ES-I3 (cell line): Measurements from ENCODE around the gene SMYD3.

Experiments
- H3K36me3 ChIP-seq: 2 replicates; pipeline ENCODE4 v1.6.1; 2013; ENCODE audit warnings: mild to moderate bottlenecking, low read length, control low read depth, moderate library complexity; ENCODE audit not compliant: insufficient read depth
- H3K4me1 ChIP-seq: 2 replicates; pipeline ENCODE4 v1.6.1; 2013; ENCODE audit warnings: mild to moderate bottlenecking, control low read depth, low read length; ENCODE audit not compliant: insufficient read depth
- H3K9ac ChIP-seq: 2 replicates; pipeline ENCODE4 v1.6.1; 2013; ENCODE audit warnings: low read depth, mild to moderate bottlenecking, low read length, moderate library complexity
- H3K9me3 ChIP-seq: 2 replicates; pipeline ENCODE4 v1.6.1; 2013; ENCODE audit warnings: mild to moderate bottlenecking, low read length, moderate library complexity; ENCODE audit not compliant: control insufficient read depth, insufficient read depth

Gene SMYD3

DNA sequence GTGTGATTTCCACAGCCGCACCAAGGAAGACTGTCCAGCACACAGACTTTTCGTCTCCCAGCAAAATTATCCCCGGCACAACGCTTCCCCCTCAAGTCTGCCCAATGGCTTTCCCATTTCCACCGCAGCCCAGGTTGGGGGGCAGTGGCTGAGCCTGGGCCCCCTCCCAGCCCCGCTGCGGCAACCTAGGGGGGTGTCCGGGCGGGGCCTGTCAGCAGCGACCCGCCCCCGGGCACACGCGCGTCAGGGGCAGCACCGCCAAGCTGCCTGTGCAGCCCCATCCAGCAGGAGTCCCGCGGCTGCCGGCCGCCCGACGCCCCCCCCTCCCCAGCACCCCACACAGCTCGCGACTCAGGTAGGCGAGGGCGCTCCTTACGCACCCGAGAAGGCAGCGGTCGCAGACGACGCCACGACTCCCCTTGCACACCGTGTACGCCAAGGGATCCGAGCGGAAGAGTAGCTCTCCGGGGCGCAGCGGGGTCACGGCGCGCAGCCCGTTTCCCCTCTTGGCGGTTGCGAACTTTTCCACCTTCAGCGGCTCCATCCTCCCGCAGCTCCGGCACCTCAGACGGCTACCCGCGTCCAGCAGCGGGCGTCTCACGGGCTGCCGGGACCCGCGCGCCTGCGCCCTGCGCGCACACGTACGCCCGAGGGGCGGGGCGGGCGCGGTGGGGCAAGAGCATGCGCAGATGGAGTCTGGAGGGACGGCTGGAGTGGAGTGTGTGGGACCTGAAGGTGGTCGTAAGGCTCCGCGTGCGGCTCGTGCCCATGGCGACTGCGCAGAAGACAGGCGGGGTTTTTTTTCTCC lies at the start of gene SMYD3:
TSS of gene SMYD3 (minus strand) at position 606 of the 808 bp plus-strand sequence.
- Histone ChIP-seq H3K9ac (peak within 1 kb of the TSS; percentile 80; the same call in 1 of the 2 replicates), H3K4me1 (no peaks in the 10 kb centered on the region; the same call in 1 of the 2 replicates), H3K9me3 (no peaks in the 10 kb centered on the region), H3K36me3 (no peaks in the 10 kb centered on the region)

DNA sequence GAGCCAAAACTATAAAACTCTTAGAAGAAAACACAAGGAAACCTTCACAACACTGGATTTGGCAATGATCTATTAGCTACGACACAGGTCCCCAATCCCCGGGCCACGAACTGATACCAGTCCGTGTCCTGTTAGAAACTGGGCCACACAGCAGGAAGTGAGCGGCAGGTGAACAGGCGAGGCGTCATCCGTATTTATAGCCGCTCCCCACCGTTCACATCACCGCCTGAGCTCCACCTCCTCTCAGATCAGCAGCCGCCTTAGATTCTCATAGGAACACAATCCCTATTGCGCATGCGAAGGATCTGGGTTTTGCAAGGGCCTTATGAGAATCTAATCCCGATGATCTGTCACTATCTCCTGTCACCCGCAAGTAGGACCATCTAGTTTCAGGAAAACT lies 47.1 kb upstream of the SMYD3 start:
- Histone ChIP-seq H3K4me1 (no peaks in the 10 kb centered on the region), H3K36me3 (peaks cover 12% of the 10 kb centered on the region; the same call in 1 of the 2 replicates), H3K9me3 (no peaks in the 10 kb centered on the region), H3K9ac (no peak overlapping the region)

DNA sequence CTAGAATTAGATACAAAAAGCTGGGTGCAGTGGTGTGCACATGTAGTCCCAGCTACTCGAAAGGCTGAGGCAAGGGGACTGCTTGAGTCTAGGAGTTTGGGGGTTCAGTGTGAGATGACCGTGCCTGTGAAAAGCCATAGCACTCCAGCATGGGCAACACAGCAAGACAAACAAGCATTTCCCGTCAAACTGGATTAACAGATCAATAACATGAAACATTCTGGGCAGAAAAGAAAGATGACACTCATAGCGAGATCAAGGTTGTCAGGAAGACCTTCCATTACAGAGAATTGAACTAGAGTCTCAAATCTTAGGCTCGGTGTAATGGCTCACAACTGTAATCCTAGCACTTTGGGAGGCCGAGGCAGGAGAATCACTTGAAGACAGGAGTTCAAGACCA lies 45.0 kb upstream of the SMYD3 start:
- Histone ChIP-seq H3K9ac (no peak overlapping the region), H3K36me3 (peaks cover 16% of the 10 kb centered on the region; the same call in 1 of the 2 replicates), H3K4me1 (no peaks in the 10 kb centered on the region), H3K9me3 (no peaks in the 10 kb centered on the region)

DNA sequence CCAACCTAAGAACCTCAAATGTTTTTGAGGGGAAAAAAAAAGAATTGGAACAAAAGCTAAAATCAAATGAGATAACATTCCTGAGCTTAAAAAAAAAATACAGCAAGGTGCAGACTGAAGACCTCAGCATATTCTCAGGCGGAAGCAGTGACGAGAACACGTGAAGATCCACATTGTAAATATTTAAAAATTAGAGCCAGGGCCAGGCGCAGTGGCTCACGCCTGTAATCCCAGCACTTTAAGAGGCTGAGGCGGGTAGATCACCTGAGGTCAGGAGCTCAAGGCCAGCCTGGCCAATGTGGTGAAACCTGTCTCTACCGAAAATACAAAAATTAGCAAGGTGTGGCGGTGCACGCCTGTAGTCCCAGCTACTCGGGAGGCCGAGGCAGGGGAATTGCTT lies 43.3 kb upstream of the SMYD3 start:
- Histone ChIP-seq H3K9ac (no peak overlapping the region), H3K4me1 (no peaks in the 10 kb centered on the region), H3K9me3 (no peaks in the 10 kb centered on the region), H3K36me3 (peaks cover 12% of the 10 kb centered on the region)

DNA sequence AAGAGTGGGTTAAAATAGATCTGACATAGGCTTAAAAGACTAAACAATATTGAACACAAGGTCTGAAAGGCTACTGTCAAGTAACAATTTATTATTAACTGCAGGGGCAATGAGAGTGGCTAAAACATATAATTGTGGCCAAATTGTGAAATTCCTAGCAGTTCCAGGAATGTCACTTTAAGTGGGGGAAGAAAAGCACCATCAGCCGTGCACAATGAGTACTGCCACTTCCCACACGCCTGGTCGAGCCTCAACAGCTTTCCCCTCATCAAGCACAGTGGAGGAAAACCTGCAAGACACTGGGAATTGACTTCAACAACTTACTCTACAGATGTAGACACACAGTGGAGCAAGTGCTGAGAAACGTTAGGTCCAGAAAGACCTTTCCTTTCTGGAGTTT lies 42.6 kb upstream of the SMYD3 start:
- H3K9ac ChIP-seq = no peak overlapping the region
- H3K4me1 ChIP-seq = no peaks in the 10 kb centered on the region
- no peaks in the 10 kb centered on the region for H3K9me3 ChIP-seq
- peaks cover 16% of the 10 kb centered on the region for H3K36me3 ChIP-seq

DNA sequence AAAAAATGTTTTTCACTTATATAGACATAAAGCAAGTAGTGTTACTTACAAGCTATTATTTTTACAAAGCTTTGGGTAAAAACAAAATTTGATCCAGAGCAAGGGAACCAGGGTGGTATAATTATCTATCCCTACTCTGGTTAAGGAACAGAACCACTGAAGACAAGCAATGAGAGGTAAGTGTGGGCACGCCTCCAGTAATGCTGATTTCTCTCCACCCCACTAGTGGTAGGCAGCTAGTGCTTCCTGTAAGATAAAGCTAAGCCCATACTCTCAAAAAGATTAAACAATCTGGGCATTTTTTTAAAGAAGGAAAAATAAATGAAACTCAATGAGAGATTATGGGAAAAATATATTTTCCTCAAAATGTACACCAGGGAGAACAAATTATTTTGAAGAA lies 36.9 kb upstream of the SMYD3 start:
- Histone ChIP-seq H3K36me3 (peaks cover 15% of the 10 kb centered on the region), H3K9me3 (no peaks in the 10 kb centered on the region), H3K9ac (no peak overlapping the region), H3K4me1 (no peaks in the 10 kb centered on the region)

DNA sequence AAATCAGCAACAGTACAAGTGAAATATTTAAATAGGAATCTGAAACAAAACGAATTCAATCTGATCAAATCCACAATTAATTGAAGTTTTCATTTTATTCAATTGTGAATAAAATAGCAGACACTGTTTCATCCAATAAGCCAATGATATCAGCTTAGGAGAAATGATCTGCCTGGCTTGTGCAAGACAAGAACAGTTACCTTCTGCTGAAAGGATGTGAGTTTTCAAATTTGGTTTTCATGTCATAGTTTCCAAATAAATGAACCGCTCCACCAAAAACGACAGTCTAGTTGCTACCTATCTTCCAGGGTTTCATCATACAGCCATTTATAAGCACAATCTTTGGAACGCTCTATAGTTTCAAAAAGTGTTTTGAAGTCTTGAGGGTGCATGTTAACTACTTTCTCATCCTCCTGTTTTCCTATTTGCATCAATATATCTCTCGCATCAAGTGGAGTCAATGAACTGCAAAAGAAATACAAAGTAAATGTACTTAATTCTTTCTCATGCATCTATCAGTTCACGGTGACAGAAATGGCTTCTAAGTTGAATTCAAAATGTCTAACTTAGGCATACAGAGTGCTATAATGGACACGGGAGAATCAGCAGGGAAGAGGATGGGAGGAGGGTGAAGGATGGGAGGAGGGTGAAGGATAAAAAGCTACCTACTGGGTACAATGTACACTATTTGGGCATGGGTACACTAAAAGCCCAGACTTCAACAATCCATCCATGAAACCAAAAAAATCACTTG lies 33.8 kb upstream of the SMYD3 start:
- no peak overlapping the region for H3K9ac ChIP-seq
- peaks cover 13% of the 10 kb centered on the region for H3K36me3 ChIP-seq
- no peaks in the 10 kb centered on the region; the same call in 1 of the 2 replicates for H3K9me3 ChIP-seq
- H3K4me1 ChIP-seq = no peaks in the 10 kb centered on the region

DNA sequence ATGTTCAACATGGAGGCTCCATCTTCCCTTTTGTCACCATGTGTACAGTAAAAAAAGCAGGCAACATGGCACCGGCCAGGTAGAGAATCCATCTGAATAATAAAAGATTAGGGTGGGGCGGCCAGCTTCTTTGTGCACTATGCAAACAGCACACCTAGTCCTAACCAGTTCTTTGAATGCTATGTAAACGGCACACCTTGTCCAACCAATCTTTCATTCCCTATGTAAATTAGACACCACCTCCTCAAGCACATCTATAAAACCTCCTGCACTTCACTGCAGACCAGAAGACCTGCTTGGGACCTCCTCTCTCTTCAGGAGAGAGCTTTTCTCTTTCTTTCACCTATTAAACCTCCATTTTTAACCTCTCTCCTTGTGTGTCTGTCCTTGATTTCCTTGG lies 30.8 kb upstream of the SMYD3 start:
- Histone ChIP-seq H3K9me3 (peaks cover under 1% of the 10 kb centered on the region; the same call in 1 of the 2 replicates), H3K9ac (no peak overlapping the region), H3K36me3 (peaks cover 8% of the 10 kb centered on the region; the same call in 1 of the 2 replicates), H3K4me1 (no peaks in the 10 kb centered on the region)

DNA sequence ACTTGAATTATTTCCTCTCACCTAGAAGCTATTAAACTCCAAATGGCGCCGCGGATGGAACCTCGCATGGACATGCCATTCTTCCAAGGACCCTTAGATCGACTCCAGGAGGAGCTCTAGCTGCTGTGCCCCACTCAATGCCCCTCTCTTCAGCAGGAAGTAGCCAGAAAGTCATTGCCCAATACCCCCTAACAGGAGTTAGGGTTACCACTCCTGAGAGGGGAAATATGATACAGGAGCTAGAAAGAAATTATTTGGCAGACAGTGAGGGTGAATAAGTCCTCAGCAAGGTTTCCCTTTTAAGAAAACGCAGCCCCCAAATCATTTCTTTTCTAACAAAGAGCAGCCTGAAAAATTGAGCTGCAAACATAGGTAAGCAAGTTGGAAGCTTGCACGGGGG lies 30.4 kb upstream of the SMYD3 start:
- H3K36me3 ChIP-seq = peaks cover 7% of the 10 kb centered on the region; the same call in 1 of the 2 replicates
- peaks cover 4% of the 10 kb centered on the region for H3K9me3 ChIP-seq
- no peak overlapping the region for H3K9ac ChIP-seq
- no peaks in the 10 kb centered on the region for H3K4me1 ChIP-seq

DNA sequence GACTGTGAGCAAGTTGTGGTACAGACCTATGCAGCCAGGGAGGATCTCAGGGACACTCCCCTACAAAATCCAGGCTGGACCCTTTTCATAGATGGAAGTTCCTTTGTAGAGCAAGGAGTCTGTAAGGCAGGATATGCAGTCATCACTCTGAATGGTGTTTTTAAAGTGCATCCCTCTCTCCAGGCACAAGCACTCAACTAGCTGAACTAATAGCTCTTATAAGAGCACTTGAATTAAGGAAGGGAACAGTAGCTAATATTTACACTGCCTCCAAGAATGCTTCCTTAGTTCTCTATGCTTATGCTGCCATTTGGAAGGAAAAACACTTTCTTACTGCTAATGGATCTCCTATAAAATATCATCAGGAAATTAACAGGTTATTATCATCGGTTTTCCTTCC lies 27.0 kb upstream of the SMYD3 start:
- H3K9me3 ChIP-seq = peaks cover 12% of the 10 kb centered on the region
- H3K9ac ChIP-seq = no peak overlapping the region
- no peaks in the 10 kb centered on the region for H3K36me3 ChIP-seq
- no peaks in the 10 kb centered on the region for H3K4me1 ChIP-seq

DNA sequence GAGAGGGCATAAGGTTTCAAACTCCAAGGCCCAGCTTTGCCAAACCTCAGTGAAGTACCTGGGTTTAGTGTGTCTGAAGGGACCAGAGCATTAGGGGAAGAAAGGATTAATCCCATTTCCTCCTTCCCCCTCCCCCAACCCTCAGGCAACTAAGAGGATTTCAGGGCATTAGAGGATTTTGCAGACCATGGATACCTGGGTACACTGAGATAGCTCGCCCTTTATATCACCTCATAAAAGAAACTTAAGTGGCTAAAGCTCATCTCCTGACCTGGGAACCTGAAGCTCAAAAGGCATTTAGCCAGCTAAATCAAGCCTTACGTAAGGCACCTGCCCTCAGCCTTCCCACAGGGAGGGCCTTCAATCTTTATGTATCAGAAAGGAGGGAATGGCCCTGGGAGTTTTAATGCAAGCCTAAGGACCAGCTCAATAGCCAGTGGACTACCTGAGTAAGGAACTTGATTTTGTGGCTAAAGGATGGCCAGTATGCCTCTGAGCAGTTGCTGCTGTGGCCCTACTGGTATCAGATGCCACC lies 26.4 kb upstream of the SMYD3 start:
- no peaks in the 10 kb centered on the region for H3K36me3 ChIP-seq
- peaks cover 12% of the 10 kb centered on the region for H3K9me3 ChIP-seq
- H3K9ac ChIP-seq = no peak overlapping the region
- H3K4me1 ChIP-seq = no peaks in the 10 kb centered on the region

DNA sequence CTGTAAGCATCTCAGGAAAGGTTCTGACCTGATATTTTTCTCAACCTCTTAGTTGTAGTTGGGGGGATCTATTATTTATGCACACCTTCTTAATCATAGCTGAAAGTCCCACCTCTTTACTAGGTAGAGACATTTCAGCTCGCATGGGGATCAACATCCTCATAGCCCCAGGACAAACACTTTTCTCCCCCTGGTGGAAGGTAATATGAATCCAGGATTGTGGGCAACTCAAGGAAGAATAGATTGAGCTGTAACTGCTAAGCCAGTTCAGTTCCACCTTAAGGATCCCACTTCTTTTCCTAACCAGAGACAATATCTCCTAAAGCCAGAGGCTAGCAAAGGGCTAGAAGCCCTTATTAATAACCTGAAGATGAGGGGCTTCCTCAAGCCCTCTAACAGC lies 25.4 kb upstream of the SMYD3 start:
- Histone ChIP-seq H3K9ac (no peak overlapping the region), H3K9me3 (peaks cover 12% of the 10 kb centered on the region), H3K4me1 (no peaks in the 10 kb centered on the region), H3K36me3 (no peaks in the 10 kb centered on the region)

DNA sequence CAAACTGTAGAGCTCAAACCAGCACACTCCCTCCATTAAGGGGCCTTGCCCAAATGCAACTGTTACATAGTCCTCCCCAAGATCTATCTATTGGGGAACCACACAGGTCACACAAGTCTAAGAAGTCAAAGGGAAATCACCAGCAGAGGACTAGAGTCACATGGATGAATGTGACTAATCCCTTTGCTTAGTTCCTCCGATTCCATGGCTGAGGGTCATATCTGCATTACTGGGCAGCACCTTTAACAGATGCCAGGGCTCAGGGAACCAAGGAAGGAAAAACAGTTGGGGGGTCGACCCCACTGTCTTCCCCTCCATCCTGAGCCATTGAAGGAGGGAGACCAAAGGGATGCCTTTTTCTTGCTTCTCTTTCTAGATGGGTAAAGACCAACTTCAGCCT lies 23.4 kb upstream of the SMYD3 start:
- no peaks in the 10 kb centered on the region for H3K36me3 ChIP-seq
- no peak overlapping the region for H3K9ac ChIP-seq
- peaks cover 12% of the 10 kb centered on the region for H3K9me3 ChIP-seq
- H3K4me1 ChIP-seq = no peaks in the 10 kb centered on the region

DNA sequence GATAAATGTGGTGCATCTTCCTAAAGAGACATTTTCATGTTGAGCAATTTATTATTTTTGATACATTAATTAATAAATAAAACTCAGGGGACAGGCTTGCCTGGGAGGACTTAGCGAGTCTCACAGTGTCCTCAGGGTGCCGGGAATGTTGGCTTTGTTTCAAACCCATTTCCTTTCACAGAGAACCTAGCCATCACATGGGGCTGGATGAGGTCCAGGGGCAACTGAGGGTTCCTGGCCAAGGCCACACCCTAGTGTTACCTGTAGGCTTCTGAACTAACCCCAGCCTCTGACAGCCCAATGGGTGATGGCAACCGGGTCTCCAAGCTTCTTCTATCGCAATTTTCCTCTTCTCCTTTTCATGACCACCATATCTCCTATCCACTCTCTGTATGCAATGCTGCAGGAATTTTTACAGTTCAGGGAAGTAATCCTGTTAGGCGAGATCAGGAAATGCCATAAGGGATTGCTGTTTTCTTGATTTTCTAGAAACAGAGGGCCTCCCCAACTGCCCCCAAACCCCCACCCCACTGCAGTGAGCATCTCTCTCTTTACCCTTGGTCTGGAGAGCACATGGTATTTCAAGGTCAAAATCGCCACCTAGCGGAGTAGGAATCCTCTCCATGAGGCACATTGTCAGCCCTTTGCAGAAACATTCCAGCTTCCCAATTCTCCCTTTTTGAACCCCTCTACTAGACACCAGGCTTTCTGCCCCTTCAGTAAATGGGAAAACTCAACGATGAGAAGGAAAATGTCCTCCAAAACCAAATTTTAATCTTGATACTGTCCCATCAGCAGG lies 22.1 kb upstream of the SMYD3 start:
- no peaks in the 10 kb centered on the region for H3K36me3 ChIP-seq
- peaks cover 12% of the 10 kb centered on the region for H3K9me3 ChIP-seq
- H3K9ac ChIP-seq = no peak overlapping the region

More for the DNA sequence above, 22.1 kb upstream of the SMYD3 start:
- H3K4me1 ChIP-seq = no peaks in the 10 kb centered on the region
